IMR-90 (cell line): ENCODE data around the gene TMEM184B. TPM values are rescaled to one million over a fixed set of nuclear protein-coding genes. Genes with fewer than 3 reads are reported as not detected.

Source experiments
- ATAC-seq: fragments of 200-7000 bp; cut with Tn5 transposase; 2 replicates; pipeline ENCODE4 v1.9.1; 2020; ENCODE audit warnings: low read depth, mild to moderate bottlenecking, moderate library complexity
- BruUV-seq: library from RNA; stranded (reverse); fragments of 400-500 nt; replicated peaks from 2 replicates; lab custom pipeline; 2021; lab: Mats Ljungman, UMichigan
- CTCF ChIA-PET: fragments of 300-600 bp; formaldehyde crosslinking; extraction: SDS; loops from one replicate; lab custom pipeline; 2021; ENCODE audit warnings: antibody characterized with exemption; lab: Yijun Ruan, JAX
- POLR2A ChIA-PET: fragments of 300-600 bp; sonication (Branson Sonifier 250); formaldehyde crosslinking; loops from one replicate; lab custom pipeline; 2022; ENCODE audit warnings: antibody characterized with exemption; ENCODE audit not compliant: unreplicated experiment; lab: Charles Lee
- DNase-seq: peaks from one replicate; pipeline ENCODE4 v3.0.0; 2013
- H2AFZ ChIP-seq: replicated peaks from 2 replicates; pipeline ENCODE3; 2013; ENCODE audit warnings: low read length, mild to moderate bottlenecking; ENCODE audit not compliant: poor library complexity
- H2AK5ac ChIP-seq: 2 replicates; pipeline ENCODE4 v1.6.1; 2013; ENCODE audit warnings: low read depth, low read length, inconsistent platforms
- H2AK9ac ChIP-seq: replicated peaks from 2 replicates; pipeline ENCODE3; 2013; ENCODE audit warnings: mild to moderate bottlenecking, low read depth, low read length, moderate library complexity; ENCODE audit not compliant: poor library complexity
- H2BK120ac ChIP-seq: 2 replicates; pipeline ENCODE4 v1.6.1; 2013; ENCODE audit warnings: low read depth, low read length, inconsistent platforms
- H2BK15ac ChIP-seq: 3 replicates; pipeline ENCODE4 v1.6.1; 2013; ENCODE audit warnings: low read depth, low read length, inconsistent platforms
- H2BK20ac ChIP-seq: 2 replicates; pipeline ENCODE4 v1.6.1; 2013; ENCODE audit warnings: low read depth, mild to moderate bottlenecking, inconsistent platforms, low read length, moderate library complexity
- H2BK5ac ChIP-seq: 2 replicates; pipeline ENCODE4 v1.6.1; 2013; ENCODE audit warnings: mild to moderate bottlenecking, low read depth, low read length, inconsistent platforms; ENCODE audit not compliant: poor library complexity, severe bottlenecking
- H3K14ac ChIP-seq: replicated peaks from 2 replicates; pipeline ENCODE4 v1.6.1; 2013; ENCODE audit warnings: low read depth, low read length, inconsistent platforms
- H3K18ac ChIP-seq: 2 replicates; pipeline ENCODE4 v1.6.1; 2013; ENCODE audit warnings: low read depth, low read length, control low read depth
- H3K23ac ChIP-seq: 2 replicates; pipeline ENCODE4 v1.6.1; 2013; ENCODE audit warnings: low read depth, low read length, inconsistent platforms
- H3K27ac ChIP-seq: 2 replicates; pipeline ENCODE4 v1.5.1; 2013; ENCODE audit warnings: mild to moderate bottlenecking, control low read depth, low read length; ENCODE audit not compliant: insufficient read depth
- H3K27me3 ChIP-seq: 2 replicates; pipeline ENCODE4 v1.6.1; 2013; ENCODE audit warnings: low read length; ENCODE audit not compliant: control insufficient read depth, insufficient read depth
- H3K36me3 ChIP-seq: 2 replicates; pipeline ENCODE4 v1.6.1; 2013; ENCODE audit warnings: low read length, mixed read lengths; ENCODE audit not compliant: control insufficient read depth, insufficient read depth
- H3K4ac ChIP-seq: 2 replicates; pipeline ENCODE4 v1.6.1; 2013; ENCODE audit warnings: low read depth, low read length, inconsistent platforms
- H3K4me1 ChIP-seq: 2 replicates; pipeline ENCODE4 v1.6.1; 2013; ENCODE audit warnings: low read length, mixed read lengths; ENCODE audit not compliant: control insufficient read depth, insufficient read depth
- H3K4me2 ChIP-seq: 2 replicates; pipeline ENCODE4 v1.6.1; 2013; ENCODE audit warnings: low read depth, mild to moderate bottlenecking, control low read depth, low read length, moderate library complexity
- H3K4me3 ChIP-seq: 2 replicates; pipeline ENCODE4 v1.5.1; 2013; ENCODE audit warnings: low read depth, mild to moderate bottlenecking, control low read depth, low read length, moderate library complexity; ENCODE audit not compliant: insufficient read depth
- H3K56ac ChIP-seq: 2 replicates; pipeline ENCODE4 v1.6.1; 2013; ENCODE audit warnings: low read length, inconsistent platforms; ENCODE audit not compliant: insufficient read depth; ENCODE audit errors: extremely low read depth
- H3K79me1 ChIP-seq, 2 experiments: 2 replicates each; pipeline ENCODE4 v1.6.1; 2013; ENCODE audit warnings: low read length in 2 of 2, inconsistent platforms in 1 of 2, low read depth in 1 of 2
- H3K9ac ChIP-seq: 2 replicates; pipeline ENCODE4 v1.6.1; 2013; ENCODE audit warnings: low read depth, low read length, control low read depth
- H3K9me1 ChIP-seq: 2 replicates; pipeline ENCODE4 v1.6.1; 2013; ENCODE audit warnings: low read length, inconsistent platforms; ENCODE audit not compliant: insufficient read depth
- H3K9me3 ChIP-seq: 2 replicates; pipeline ENCODE4 v1.6.1; 2013; ENCODE audit warnings: low read length; ENCODE audit not compliant: control insufficient read depth, insufficient read depth
- H4K20me1 ChIP-seq: 2 replicates; pipeline ENCODE4 v1.6.1; 2013; ENCODE audit warnings: low read length, inconsistent platforms; ENCODE audit not compliant: insufficient read depth
- H4K5ac ChIP-seq: 2 replicates; pipeline ENCODE4 v1.6.1; 2013; ENCODE audit warnings: mild to moderate bottlenecking, low read depth, low read length, control low read depth
- H4K8ac ChIP-seq, 2 experiments: 2 replicates each; pipeline ENCODE4 v1.6.1; 2013; ENCODE audit warnings: low read depth in 2 of 2, low read length in 2 of 2, control low read depth in 1 of 2, inconsistent platforms in 1 of 2
- H4K91ac ChIP-seq: 2 replicates; pipeline ENCODE4 v1.6.1; 2013; ENCODE audit warnings: low read depth, low read length, inconsistent platforms; ENCODE audit not compliant: insufficient read depth
- RAD21 ChIP-seq: IDR thresholded peaks from 2 replicates; pipeline ENCODE4 v1.6.1; 2012; ENCODE audit warnings: low read length, improper control_type of control experiment
- RFX5 ChIP-seq: IDR thresholded peaks from 2 replicates; pipeline ENCODE4 v1.8.0; 2012; ENCODE audit warnings: low read depth, mild to moderate bottlenecking, low read length, moderate library complexity
- WGBS, 2 experiments: methylation state at CpG; one replicate each; pipeline versions ENCODE4 v1.1.5 to v1.1.7; 2013; ENCODE audit warnings: missing lambda C conversion rate in 2 of 2; ENCODE audit not compliant: insufficient read length in 1 of 2; ENCODE audit errors: extremely low coverage in 2 of 2; 5-methylcytosine and 5-hydroxymethylcytosine counted together
- dilution Hi-C: fragments of 300-500 bp; cut with HindIII; formaldehyde crosslinking; loops from one replicate; pipeline ENCODE4 v1.14.3; 2018; ENCODE audit warnings: low sequenced_read_pairs; ENCODE audit not compliant: unreplicated experiment
- in situ Hi-C: fragments of 300-500 bp; cut with MboI; formaldehyde crosslinking; loops from 3 replicates; pipeline ENCODE4 v1.14.3; 2019; ENCODE audit warnings: low sequenced_read_pairs, inconsistent platforms, mixed read lengths
- intact Hi-C: fragments of 100-400 bp; cut with micrococcal nuclease; formaldehyde crosslinking; loops from 2 replicates; pipeline ENCODE4 v1.10.0; 2022
- polyA plus RNA-seq, 3 experiments: library from polyadenylated mRNA; depleted of rRNA; stranded (reverse); fragments of >200 nt; gene quantifications; 2 replicates each; pipeline ENCODE4 v1.2.3, GENCODE V29; 2012; ENCODE audit warnings: low replicate concordance in 1 of 3
- total RNA-seq: library from RNA; depleted of rRNA; stranded (reverse); fragments of >200 nt; gene quantifications from 2 replicates; pipeline ENCODE4 v1.2.3, GENCODE V29; 2012
- TF ChIP-seq, protein P1 (sequence below): conservative IDR thresholded peaks from 2 replicates; pipeline ENCODE4 v1.5.1; 2012; ENCODE audit warnings: mild to moderate bottlenecking, low read depth, low read length, improper control_type of control experiment

TMEM184B gene
- total and polyA plus RNA-seq, 2 of the 4 experiments (the other 2 are of a cell fraction), result 9.1 to 81.1 TPM

GRCh38 chr22:38260761-38261681, 11.8 kb downstream of the TMEM184B start:
- DNase-seq, result peak; percentile 29

More at GRCh38 chr22:38260761-38261681, 11.8 kb downstream of the TMEM184B start:
- Histone ChIP-seq H3K23ac (peak overlapping the region; percentile 87), H2BK120ac (no peak overlapping the region; the same call in 1 of the 2 replicates), H4K91ac (peak overlapping the region; percentile 15; the same call in 1 of the 2 replicates), H2AK5ac (peak overlapping the region; percentile 73), H3K4me3 (no peak overlapping the region), H3K79me1 (peaks cover 12 to 94% of the 10 kb centered on the region in 2 experiments), H3K56ac (no peak overlapping the region), H3K9ac (0 out of 2 replicates have a peak overlapping the region, but pooled peaks have one; percentile 2), H4K5ac (no peak overlapping the region), H2AFZ (no peak overlapping the region), H3K36me3 (peaks cover 6% of the 10 kb centered on the region), H3K27me3 (no peaks in the 10 kb centered on the region), H3K9me3 (no peaks in the 10 kb centered on the region), H3K4me1 (peaks cover 28% of the 10 kb centered on the region), H2AK9ac (peak overlapping the region; percentile 87), H2BK15ac (no peak overlapping the region), H3K27ac (peak overlapping the region; percentile 2; the same call in 1 of the 2 replicates), H2BK20ac (no peak overlapping the region), H3K4me2 (peak overlapping the region; percentile 28; the same call in 1 of the 2 replicates), H4K20me1 (peaks cover 91% of the 10 kb centered on the region), H3K18ac (no peak overlapping the region), H2BK5ac (no peak overlapping the region), H3K9me1 (peaks cover 48% of the 10 kb centered on the region), H4K8ac (peak overlapping the region in 1 of 2 experiments; percentile 28; a peak in 1 of 4 replicates), H3K14ac (no peak overlapping the region), H3K4ac (peak overlapping the region; percentile 66)
- 78% methylated on average over 1 of the region's 15 CpGs; no CpG with 5 or more reads in 1 of the 2 experiments for WGBS, 2 experiments
- POLR2A ChIA-PET, result no interaction called here
- CTCF ChIA-PET, result interaction anchor here (0.8 kb wide), 1 partner anchor 83 kb away, joined by 3 read pairs; no protein-coding TSS in a partner anchor
- dilution Hi-C loops, result no loop called here
- peak; percentile 40 for ATAC-seq
- in situ Hi-C loops, result no loop called here
- no TSS peak for BruUV-seq
- intact Hi-C loops, result no loop called here
- TF ChIP-seq RFX5 (no peak), RAD21 (peak; percentile 32; the same call in 1 of the 2 replicates)
- TF ChIP-seq, protein P1, sequence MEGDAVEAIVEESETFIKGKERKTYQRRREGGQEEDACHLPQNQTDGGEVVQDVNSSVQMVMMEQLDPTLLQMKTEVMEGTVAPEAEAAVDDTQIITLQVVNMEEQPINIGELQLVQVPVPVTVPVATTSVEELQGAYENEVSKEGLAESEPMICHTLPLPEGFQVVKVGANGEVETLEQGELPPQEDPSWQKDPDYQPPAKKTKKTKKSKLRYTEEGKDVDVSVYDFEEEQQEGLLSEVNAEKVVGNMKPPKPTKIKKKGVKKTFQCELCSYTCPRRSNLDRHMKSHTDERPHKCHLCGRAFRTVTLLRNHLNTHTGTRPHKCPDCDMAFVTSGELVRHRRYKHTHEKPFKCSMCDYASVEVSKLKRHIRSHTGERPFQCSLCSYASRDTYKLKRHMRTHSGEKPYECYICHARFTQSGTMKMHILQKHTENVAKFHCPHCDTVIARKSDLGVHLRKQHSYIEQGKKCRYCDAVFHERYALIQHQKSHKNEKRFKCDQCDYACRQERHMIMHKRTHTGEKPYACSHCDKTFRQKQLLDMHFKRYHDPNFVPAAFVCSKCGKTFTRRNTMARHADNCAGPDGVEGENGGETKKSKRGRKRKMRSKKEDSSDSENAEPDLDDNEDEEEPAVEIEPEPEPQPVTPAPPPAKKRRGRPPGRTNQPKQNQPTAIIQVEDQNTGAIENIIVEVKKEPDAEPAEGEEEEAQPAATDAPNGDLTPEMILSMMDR, result peak; percentile 25
